ENCODE results near the gene AKAP6.

GRCh38 chr14:32339188-32339587, 10.1 kb downstream of the AKAP6 start:
- no peak for TF ChIP-seq CTCF (conservative IDR thresholded peaks at IDR 0.05; ENCODE audit: low read length)
- TF ChIP-seq EZH2phosphoT487 (IDR thresholded peaks at IDR 0.05; ENCODE audit: borderline replicate concordance, low read depth, low read length), result no peak

Data from OCI-LY7 (cell line).